PFSK-1 (cell line): ENCODE measurements around the gene PROB1.

Experiments
- FOXP2 ChIP-seq: optimal IDR thresholded peaks from 2 replicates; pipeline ENCODE3; 2011; ENCODE audit warnings: borderline replicate concordance, control low read depth, inconsistent platforms; ENCODE audit not compliant: insufficient read depth; ENCODE audit errors: extremely low read length, extremely low read depth
- POLR2AphosphoS5 ChIP-seq: IDR thresholded peaks from 2 replicates; pipeline ENCODE4 v1.6.1; 2012; ENCODE audit warnings: low read depth, mild to moderate bottlenecking, control low read depth, low read length, moderate library complexity
- SIN3A ChIP-seq: IDR thresholded peaks from 2 replicates; pipeline ENCODE4 v1.6.1; 2012; ENCODE audit warnings: mild to moderate bottlenecking, low read length, moderate library complexity, borderline replicate concordance; ENCODE audit not compliant: insufficient read depth
- TAF1 ChIP-seq: IDR thresholded peaks from 2 replicates; pipeline ENCODE4 v1.6.1; 2012; ENCODE audit warnings: low read length, control low read depth, borderline replicate concordance; ENCODE audit not compliant: insufficient read depth
- TF ChIP-seq, protein P1 (sequence below), 2 experiments: IDR thresholded peaks; 2 replicates each; pipeline versions ENCODE4 v1.6.1 to v1.8.0; 2011 to 2012; ENCODE audit warnings: low read depth in 2 of 2, low read length in 2 of 2, control low read depth in 1 of 2, inconsistent platforms in 1 of 2, mild to moderate bottlenecking in 1 of 2, moderate library complexity in 1 of 2; ENCODE audit not compliant: insufficient read depth in 1 of 2

The PROB1 gene

DNA sequence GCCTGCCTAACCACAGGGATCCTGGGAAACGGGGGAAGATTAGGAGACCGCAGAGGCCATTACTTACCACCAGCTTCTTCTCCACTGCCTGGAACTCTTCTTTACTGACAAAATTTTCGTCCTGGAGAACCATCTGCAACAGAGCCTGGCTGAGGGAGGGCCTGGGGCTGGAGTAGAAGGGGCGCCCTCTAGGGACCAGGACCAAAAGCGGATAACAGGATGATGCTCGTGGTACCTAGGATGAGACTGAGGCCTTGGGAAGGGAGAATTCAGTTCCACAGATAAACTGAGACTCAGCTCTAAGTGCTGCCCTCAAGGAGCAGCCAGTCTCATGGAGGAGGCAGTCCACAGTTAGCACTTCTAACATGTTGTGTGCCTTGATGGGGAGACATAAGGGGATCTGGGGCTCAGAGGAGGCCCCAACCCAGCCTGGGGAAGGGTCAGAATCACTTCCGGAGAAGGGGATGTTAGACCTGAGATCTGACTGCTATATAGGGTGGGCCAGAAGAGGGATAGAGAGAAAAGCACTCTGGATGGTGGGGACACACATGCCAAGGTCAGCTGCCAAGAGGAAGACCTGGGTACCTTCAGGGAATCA is 7.8 kb upstream of the PROB1 start:
- TF ChIP-seq SIN3A, result no peak
- TF ChIP-seq TAF1, result no peak
- TF ChIP-seq FOXP2, result no peak
- TF ChIP-seq POLR2AphosphoS5, result no peak
- TF ChIP-seq, protein P1, sequence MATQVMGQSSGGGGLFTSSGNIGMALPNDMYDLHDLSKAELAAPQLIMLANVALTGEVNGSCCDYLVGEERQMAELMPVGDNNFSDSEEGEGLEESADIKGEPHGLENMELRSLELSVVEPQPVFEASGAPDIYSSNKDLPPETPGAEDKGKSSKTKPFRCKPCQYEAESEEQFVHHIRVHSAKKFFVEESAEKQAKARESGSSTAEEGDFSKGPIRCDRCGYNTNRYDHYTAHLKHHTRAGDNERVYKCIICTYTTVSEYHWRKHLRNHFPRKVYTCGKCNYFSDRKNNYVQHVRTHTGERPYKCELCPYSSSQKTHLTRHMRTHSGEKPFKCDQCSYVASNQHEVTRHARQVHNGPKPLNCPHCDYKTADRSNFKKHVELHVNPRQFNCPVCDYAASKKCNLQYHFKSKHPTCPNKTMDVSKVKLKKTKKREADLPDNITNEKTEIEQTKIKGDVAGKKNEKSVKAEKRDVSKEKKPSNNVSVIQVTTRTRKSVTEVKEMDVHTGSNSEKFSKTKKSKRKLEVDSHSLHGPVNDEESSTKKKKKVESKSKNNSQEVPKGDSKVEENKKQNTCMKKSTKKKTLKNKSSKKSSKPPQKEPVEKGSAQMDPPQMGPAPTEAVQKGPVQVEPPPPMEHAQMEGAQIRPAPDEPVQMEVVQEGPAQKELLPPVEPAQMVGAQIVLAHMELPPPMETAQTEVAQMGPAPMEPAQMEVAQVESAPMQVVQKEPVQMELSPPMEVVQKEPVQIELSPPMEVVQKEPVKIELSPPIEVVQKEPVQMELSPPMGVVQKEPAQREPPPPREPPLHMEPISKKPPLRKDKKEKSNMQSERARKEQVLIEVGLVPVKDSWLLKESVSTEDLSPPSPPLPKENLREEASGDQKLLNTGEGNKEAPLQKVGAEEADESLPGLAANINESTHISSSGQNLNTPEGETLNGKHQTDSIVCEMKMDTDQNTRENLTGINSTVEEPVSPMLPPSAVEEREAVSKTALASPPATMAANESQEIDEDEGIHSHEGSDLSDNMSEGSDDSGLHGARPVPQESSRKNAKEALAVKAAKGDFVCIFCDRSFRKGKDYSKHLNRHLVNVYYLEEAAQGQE (IDR thresholded peaks at IDR 0.05; ENCODE audit: insufficient read depth in 1 of 2, low read depth in 2 of 2, low read length in 2 of 2), result no peak

- TF ChIP-seq SIN3A, result no peak
- no peak for TF ChIP-seq POLR2AphosphoS5
- TF ChIP-seq, protein P1 (IDR thresholded peaks at IDR 0.05; ENCODE audit: insufficient read depth in 1 of 2, low read depth in 2 of 2, low read length in 2 of 2), result no peak
- TF ChIP-seq TAF1, result no peak
- no peak for TF ChIP-seq FOXP2
Measured at GRCh38 chr5:139401546-139401945, 6.6 kb upstream of the PROB1 start.

DNA sequence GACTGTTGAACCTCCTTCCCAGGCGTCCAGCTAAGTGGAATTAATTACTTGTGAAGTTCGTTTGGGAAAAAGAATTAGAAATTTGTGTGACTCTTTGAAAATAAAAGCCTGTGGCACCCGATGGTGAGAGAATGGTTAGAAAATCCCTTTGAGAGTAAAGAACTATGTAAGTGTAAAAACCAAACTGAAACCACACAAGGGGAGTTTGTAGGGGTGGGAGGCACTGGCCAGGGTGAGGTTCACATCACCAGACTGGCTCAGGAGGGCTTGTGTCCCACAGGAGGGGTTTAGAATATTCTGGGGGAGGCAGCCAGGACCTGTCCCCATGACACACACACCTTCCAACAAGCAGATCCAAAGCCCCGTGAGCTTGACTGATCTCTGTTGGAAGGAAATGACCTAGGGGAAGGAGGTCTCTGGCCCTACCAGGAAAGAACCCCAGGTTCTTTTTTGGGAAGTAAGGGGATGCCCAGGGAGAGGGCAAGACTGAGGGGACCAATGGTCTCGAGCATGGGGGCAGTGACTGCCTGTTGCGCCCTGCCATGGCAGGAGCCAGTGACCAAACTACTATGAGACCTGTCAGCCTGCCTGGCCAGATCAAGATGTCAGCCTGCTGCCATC is 4.7 kb upstream of the PROB1 start:
- TF ChIP-seq, protein P1 (IDR thresholded peaks at IDR 0.05; ENCODE audit: insufficient read depth in 1 of 2, low read depth in 2 of 2, low read length in 2 of 2), result no peak
- no peak for TF ChIP-seq POLR2AphosphoS5
- TF ChIP-seq SIN3A, result no peak
- TF ChIP-seq FOXP2, result no peak
- TF ChIP-seq TAF1, result no peak

DNA sequence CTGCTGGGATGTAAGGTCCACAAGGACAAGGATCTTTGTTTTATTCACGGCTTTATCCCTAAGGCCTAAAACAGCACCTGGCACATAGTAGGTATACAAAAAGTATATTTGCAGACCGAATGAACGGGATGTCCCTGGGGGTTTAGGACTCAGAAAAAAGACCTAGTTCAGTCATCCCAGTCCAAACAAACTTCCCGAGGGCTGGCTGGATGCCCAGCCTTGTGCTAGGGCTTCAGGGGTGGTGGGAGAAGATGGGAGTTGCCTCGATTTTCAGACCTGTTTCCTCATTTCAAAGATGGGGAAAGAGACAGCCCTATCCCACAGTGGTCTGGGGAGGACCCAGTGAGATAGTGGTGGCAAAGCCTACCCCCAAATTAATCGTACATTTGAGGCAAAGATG is 3.0 kb upstream of the PROB1 start:
- no peak for TF ChIP-seq SIN3A
- TF ChIP-seq FOXP2, result no peak
- TF ChIP-seq POLR2AphosphoS5, result no peak
- TF ChIP-seq, protein P1 (IDR thresholded peaks at IDR 0.05; ENCODE audit: insufficient read depth in 1 of 2, low read depth in 2 of 2, low read length in 2 of 2), result no peak
- TF ChIP-seq TAF1, result no peak

- TF ChIP-seq SIN3A, result no peak
- TF ChIP-seq, protein P1 (IDR thresholded peaks at IDR 0.05; ENCODE audit: insufficient read depth in 1 of 2, low read depth in 2 of 2, low read length in 2 of 2), result no peak
Measured at GRCh38 chr5:139396691-139397090, 1.8 kb upstream of the PROB1 start.
